K562 (cell line): ENCODE measurements around the gene ADORA3. TPM values are rescaled to one million over a fixed set of nuclear protein-coding genes. Genes with fewer than 3 reads are reported as not detected.
A peak's percentile ranks its signal among the peaks of the same experiment; 100 is the strongest.

Source experiments
- ARHGAP35 ChIP-seq: fragments of 450-650 bp; IDR thresholded peaks from 2 replicates; pipeline ENCODE4 v1.6.1; 2018; ENCODE audit not compliant: partially characterized antibody
- CBFB ChIP-seq: sonication (generic); formaldehyde crosslinking; IDR thresholded peaks from 2 replicates; pipeline ENCODE4 v1.4.0; 2020; ENCODE audit warnings: mild to moderate bottlenecking, missing genetic modification reagents
- CHAMP1 ChIP-seq: fragments of 450-650 bp; IDR thresholded peaks from 2 replicates; pipeline ENCODE4 v1.6.1; 2016; ENCODE audit warnings: mild to moderate bottlenecking
- CTCFL ChIP-seq: IDR thresholded peaks from 2 replicates; pipeline ENCODE4 v1.6.1; 2011; ENCODE audit warnings: borderline replicate concordance, low read depth, mild to moderate bottlenecking, moderate library complexity, low read length; ENCODE audit not compliant: insufficient read depth, poor library complexity, severe bottlenecking
- E2F1 ChIP-seq: sonication (generic); formaldehyde crosslinking; IDR thresholded peaks from 2 replicates; pipeline ENCODE4 v1.8.1; 2023; ENCODE audit warnings: mild to moderate bottlenecking, missing genetic modification reagents, moderate library complexity
- HOMEZ ChIP-seq: fragments of 250-450 bp; sonication (Bioruptor Pico); IDR thresholded peaks from 2 replicates; pipeline ENCODE4 v1.4.0; 2020; ENCODE audit warnings: mild to moderate bottlenecking, moderate library complexity
- NFIX ChIP-seq: fragments of 250-450 bp; sonication (Bioruptor Pico); IDR thresholded peaks from 2 replicates; pipeline ENCODE4 v1.4.0; 2020; ENCODE audit warnings: low read depth, mild to moderate bottlenecking, moderate library complexity
- POLR2A ChIP-seq: fragments of 450-650 bp; conservative IDR thresholded peaks from 2 replicates; pipeline ENCODE4 v1.6.1; 2016
- RREB1 ChIP-seq: fragments of 250-450 bp; sonication (Bioruptor Pico); IDR thresholded peaks from 2 replicates; pipeline ENCODE4 v1.4.0; 2020
- TFAM ChIP-seq: fragments of 250-450 bp; sonication (Bioruptor Pico); conservative IDR thresholded peaks from 2 replicates; pipeline ENCODE4 v1.5.0; 2021; ENCODE audit warnings: mild to moderate bottlenecking, moderate library complexity
- ZFP30 ChIP-seq: fragments of 250-450 bp; sonication (Bioruptor Pico); IDR thresholded peaks from 2 replicates; pipeline ENCODE4 v1.8.0; 2022; ENCODE audit warnings: moderate library complexity, mild to moderate bottlenecking, inconsistent platforms, borderline replicate concordance
- ZNF586 ChIP-seq: fragments of 450-650 bp; formaldehyde crosslinking; conservative IDR thresholded peaks from 2 replicates; pipeline ENCODE4 v1.4.0; 2020; ENCODE audit warnings: mild to moderate bottlenecking, moderate library complexity
- polyA plus RNA-seq, 8 experiments: library from polyadenylated mRNA; depleted of rRNA in 4 of 8; stranded (reverse) in 5 of 8; unstranded in 3 of 8; fragments of >200 nt; fragmentation: Nextera tagmentation in 2 of 8; fragmentation: Illumina TruSeq in 1 of 8; extraction: Ambion mirVana in 2 of 8; extraction: Trizol in 1 of 8; gene quantifications; 2 replicates each; pipeline versions ENCODE4 v1.2.1 to v1.2.3, GENCODE V29; 2011 to 2014; ENCODE audit warnings: inconsistent platforms in 1 of 8, missing spikeins in 1 of 8
- total RNA-seq, 7 experiments: library from RNA; depleted of rRNA in 6 of 7; stranded (reverse); fragments of >200 nt in 6 of 7; fragmentation: Illumina TruSeq in 2 of 7; extraction: Trizol in 2 of 7; gene quantifications; 2 replicates each; pipeline versions ENCODE4 v1.2.1 to v1.2.3, GENCODE V29; 2011 to 2021; ENCODE audit warnings: low replicate concordance in 1 of 7
- TF ChIP-seq, protein P1 (sequence below): fragments of 450-650 bp; formaldehyde crosslinking; conservative IDR thresholded peaks from 2 replicates; pipeline ENCODE4 v1.4.0; 2022; ENCODE audit warnings: mild to moderate bottlenecking, missing genetic modification characterization

The ADORA3 gene
- total and polyA plus RNA-seq, 9 of the 15 experiments (the other 6 are each of a cell fraction or from before 2014, with no cell fraction given): 0.09 to 0.35 (median 0.16) TPM; not detected in 3

DNA sequence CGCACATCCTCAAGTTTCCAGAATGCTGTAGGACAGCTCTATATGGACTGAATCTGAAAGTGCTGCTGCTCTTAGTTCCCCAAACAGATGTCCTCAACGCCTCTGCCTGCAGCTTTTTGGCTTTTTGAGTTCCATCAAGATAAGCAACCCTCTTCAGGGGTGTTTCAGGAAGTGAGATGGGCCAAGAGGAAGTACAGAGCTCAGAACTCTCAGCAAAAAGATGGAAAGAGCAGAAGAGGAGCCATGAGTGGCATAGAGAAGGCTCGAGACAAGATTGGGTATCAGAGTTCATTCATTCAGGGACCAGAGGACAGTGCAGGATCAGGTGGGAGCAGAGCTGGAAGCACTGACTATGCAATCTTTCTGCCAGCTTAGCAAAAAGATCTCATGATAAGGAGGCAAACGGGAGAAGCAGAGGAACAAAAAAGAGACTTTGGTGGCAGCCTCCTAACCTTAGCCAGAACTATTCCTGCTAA, at the start of gene ADORA3, which contains the start of gene TMIGD3 (continued):
- TF ChIP-seq HOMEZ (CRISPR knock-in tag) (no peak), CBFB (CRISPR knock-in tag) (no peak), ZNF586 (no peak), POLR2A (no peak), CTCFL (no peak), CHAMP1 (no peak), NFIX (no peak), TFAM (CRISPR knock-in tag) (no peak), ARHGAP35 (no peak), ZFP30 (CRISPR knock-in tag) (no peak), RREB1 (peak; percentile 45; the same call in 1 of the 2 replicates), E2F1 (CRISPR knock-in tag) (no peak)
- TF ChIP-seq, protein P1, sequence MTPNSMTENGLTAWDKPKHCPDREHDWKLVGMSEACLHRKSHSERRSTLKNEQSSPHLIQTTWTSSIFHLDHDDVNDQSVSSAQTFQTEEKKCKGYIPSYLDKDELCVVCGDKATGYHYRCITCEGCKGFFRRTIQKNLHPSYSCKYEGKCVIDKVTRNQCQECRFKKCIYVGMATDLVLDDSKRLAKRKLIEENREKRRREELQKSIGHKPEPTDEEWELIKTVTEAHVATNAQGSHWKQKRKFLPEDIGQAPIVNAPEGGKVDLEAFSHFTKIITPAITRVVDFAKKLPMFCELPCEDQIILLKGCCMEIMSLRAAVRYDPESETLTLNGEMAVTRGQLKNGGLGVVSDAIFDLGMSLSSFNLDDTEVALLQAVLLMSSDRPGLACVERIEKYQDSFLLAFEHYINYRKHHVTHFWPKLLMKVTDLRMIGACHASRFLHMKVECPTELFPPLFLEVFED: no peak
